ENCODE data around the gene DHFR.

The DHFR gene

DNA sequence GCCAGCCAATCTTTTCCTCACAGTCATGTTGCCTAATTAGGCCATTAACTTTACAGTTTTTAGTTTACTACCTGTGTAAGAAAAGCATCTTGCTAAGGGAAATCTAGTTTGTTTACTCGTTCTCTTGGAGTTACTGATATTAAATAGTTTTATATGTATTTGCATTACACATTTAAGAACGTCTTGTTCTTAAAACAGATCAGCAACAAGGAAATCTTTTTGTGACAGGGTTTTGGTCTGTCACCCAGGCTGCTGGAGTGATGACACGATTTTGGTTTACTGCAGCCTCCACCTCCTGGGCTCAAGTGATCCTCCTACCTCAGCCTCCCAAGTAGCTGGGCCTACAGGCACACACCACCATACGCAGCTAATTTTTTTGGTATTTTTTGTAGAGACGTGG, 29.6 kb downstream of the DHFR start:
- CTCF ChIA-PET: no interaction called here
- no peak for DNase-seq (ENCODE audit: low spot score)
- POLR2A ChIA-PET (ENCODE audit: low non-redundant PET): no interaction called here
- TF ChIP-seq, protein P1, sequence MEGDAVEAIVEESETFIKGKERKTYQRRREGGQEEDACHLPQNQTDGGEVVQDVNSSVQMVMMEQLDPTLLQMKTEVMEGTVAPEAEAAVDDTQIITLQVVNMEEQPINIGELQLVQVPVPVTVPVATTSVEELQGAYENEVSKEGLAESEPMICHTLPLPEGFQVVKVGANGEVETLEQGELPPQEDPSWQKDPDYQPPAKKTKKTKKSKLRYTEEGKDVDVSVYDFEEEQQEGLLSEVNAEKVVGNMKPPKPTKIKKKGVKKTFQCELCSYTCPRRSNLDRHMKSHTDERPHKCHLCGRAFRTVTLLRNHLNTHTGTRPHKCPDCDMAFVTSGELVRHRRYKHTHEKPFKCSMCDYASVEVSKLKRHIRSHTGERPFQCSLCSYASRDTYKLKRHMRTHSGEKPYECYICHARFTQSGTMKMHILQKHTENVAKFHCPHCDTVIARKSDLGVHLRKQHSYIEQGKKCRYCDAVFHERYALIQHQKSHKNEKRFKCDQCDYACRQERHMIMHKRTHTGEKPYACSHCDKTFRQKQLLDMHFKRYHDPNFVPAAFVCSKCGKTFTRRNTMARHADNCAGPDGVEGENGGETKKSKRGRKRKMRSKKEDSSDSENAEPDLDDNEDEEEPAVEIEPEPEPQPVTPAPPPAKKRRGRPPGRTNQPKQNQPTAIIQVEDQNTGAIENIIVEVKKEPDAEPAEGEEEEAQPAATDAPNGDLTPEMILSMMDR (conservative IDR thresholded peaks at IDR 0.05; ENCODE audit: low read depth): no peak
- H3K27ac ChIP-seq: no peak overlapping the region

DNA sequence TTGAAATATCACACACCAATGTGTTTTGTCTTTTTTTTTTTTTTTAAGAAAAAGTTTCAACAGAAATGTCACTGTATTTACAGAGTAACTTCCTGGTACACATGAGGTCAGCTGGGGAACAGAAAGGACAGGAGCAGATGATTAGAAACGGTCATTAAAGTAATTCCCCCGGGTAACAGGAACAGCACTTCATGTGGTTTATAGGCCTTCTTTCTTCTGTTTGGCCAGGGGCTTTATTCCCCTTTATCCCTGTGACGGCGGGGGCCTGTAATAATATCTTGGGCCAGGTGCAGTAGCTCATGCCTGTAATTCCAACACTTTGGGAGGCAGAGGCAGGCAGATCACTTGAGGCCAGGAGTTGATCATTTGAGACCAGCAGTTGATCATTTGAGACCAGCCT, 30.8 kb downstream of the DHFR start:
- H3K27ac ChIP-seq: no peak overlapping the region
- CTCF ChIA-PET: interaction anchor here (0.6 kb wide), 1 partner anchor 25 kb away, joined by 3 read pairs; no protein-coding TSS in a partner anchor
- DNase-seq (ENCODE audit: low spot score): no peak
- POLR2A ChIA-PET (ENCODE audit: low non-redundant PET): interaction anchor here (1.0 kb wide), 1 partner anchor 31 kb away, joined by 3 read pairs; the partner anchor contains the start of genes DHFR and MSH3
- TF ChIP-seq, protein P1 (conservative IDR thresholded peaks at IDR 0.05; ENCODE audit: low read depth): no peak

DNA sequence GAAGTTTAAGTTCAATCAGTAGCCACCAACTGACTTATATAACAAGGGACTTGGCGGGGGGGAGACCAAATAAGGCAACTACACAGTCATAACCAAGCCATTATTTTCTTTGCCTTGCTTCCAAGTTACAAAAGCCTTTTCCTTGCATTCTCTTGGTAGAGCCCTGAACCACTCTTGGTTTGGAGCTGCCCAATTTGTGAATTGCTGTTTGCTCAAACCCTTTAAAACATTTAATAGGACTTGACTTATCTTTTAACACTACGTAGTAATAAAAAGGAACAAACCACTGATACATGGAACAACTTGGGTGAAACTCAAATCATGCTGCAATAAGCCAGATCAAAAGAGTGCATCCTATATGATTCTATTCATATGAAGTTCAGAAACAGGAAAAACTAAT, 32.0 kb downstream of the DHFR start:
- no peak overlapping the region for H3K27ac ChIP-seq
- DNase-seq (ENCODE audit: low spot score): no peak
- ChIA-PET CTCF (interaction anchor here (0.6 to 0.8 kb wide), 4 partner anchors 120 to 573 kb away, joined by 3 to 4 read pairs (median 3); no protein-coding TSS in a partner anchor), POLR2A (ENCODE audit: low non-redundant PET) (no interaction called here)
- TF ChIP-seq, protein P1 (conservative IDR thresholded peaks at IDR 0.05; ENCODE audit: low read depth): no peak

DNA sequence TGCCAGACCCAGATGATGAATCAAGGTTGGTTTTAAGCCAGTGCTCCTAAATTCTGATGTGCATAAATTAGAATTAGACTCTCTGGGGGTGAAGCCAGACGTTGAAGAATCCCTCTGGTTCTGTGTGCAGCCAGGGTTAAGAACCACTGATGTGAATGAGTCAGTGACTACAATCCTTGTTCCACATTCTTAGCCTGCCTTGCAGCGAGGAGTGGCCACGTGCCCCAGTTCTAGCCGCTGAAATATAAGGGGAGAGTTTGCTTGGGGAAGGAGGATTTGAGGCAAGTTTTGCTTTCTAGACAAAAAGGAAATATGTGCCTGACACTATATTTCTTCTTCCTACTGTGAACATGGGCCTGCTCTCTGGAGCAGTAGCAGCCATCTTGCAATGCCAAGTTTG, 34.6 kb downstream of the DHFR start:
- ChIA-PET POLR2A (ENCODE audit: low non-redundant PET) (no interaction called here), CTCF (no interaction called here)
- peak; percentile 17 for DNase-seq (ENCODE audit: low spot score)
- TF ChIP-seq, protein P1 (conservative IDR thresholded peaks at IDR 0.05; ENCODE audit: low read depth): no peak
- H3K27ac ChIP-seq: no peak overlapping the region

DNA sequence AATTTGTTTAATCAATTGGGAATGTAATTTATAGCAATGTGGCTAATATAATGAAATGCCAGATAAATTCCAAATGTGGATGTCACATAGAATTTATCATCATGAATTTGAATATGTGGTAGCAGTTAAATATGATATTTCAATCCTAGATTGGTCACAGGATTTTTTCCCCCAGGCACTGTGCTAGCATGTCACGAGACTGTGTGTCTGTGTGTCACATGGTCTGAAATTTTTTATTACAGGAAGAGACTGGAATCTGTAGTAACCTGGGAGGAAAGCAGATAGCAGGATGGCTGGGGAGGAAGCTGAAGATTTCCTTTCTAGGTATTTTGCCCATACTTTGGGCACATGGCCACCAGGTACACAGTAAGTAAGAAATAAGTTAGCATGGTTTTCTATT, 35.7 kb downstream of the DHFR start:
- no peak for DNase-seq (ENCODE audit: low spot score)
- CTCF ChIA-PET: interaction anchor here (0.6 kb wide), 1 partner anchor 277 kb away, joined by 8 read pairs; no protein-coding TSS in a partner anchor
- no peak overlapping the region for H3K27ac ChIP-seq
- POLR2A ChIA-PET (ENCODE audit: low non-redundant PET): no interaction called here
- TF ChIP-seq, protein P1 (conservative IDR thresholded peaks at IDR 0.05; ENCODE audit: low read depth): no peak

DNA sequence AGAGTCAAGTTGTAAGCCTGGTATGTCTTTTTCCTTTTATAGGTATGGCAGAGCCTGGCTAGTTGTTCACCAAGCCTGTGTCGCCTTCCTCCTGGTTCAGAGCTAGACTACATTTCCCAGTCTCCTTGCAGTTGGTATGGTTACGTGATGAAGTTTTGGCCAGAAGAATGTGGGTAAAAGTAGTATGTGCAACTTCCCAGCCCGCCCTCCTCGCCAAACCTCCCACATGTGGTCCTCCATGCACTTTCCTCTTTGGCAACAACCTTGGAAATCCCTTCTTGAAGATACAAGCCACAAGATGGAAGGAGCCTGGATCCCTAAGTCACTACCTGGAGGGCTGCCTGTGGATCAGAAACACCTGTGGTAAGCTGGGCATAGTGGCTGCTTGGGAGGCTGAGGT, 36.3 kb downstream of the DHFR start:
- TF ChIP-seq, protein P1 (conservative IDR thresholded peaks at IDR 0.05; ENCODE audit: low read depth): no peak
- H3K27ac ChIP-seq: no peak overlapping the region
- DNase-seq (ENCODE audit: low spot score): no peak
- ChIA-PET CTCF (interaction anchor here (0.5 kb wide), 1 partner anchor 501 kb away, joined by 5 read pairs; no protein-coding TSS in a partner anchor), POLR2A (ENCODE audit: low non-redundant PET) (no interaction called here)
